ENCODE measurements around the gene BHLHE41. TPM values are rescaled to one million over a fixed set of nuclear protein-coding genes. Genes with fewer than 3 reads are reported as not detected.

BHLHE41 gene
- total and polyA plus RNA-seq, 10 donors = 7.2 to 46.9 (median 24.4) TPM

DNA sequence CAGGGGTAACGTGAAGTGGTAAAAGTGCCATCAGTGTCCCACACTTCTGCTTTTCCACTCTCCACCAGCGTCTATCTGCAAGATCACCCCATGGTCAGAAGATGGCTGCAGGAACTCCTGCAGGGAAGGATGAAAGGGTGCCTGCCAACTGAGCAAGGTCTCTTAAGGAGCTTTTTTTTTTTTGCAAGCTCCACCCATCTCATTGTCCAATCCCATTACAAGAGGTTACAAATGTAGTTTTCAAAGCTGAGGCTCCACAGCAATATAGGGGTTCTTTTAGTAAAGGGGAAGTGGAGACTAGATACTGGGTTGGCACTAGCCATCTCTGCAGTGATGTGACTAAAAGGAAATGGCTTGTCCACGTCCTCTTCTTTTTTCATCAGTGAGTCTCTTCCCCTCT lies 5.9 kb upstream of the BHLHE41 start:
- H3K9me3 ChIP-seq = no peaks in the 10 kb centered on the region
- peaks cover 10 to 44% (median 24%) of the 10 kb centered on the region in 6 donors for H3K4me1 ChIP-seq
- peak in 1 of 3 donors; percentile 46 for TF ChIP-seq POLR2AphosphoS5 (IDR thresholded peaks at IDR 0.05)
- TF ChIP-seq POLR2A (IDR thresholded peaks at IDR 0.05) = no peak
- TF ChIP-seq, protein P1, sequence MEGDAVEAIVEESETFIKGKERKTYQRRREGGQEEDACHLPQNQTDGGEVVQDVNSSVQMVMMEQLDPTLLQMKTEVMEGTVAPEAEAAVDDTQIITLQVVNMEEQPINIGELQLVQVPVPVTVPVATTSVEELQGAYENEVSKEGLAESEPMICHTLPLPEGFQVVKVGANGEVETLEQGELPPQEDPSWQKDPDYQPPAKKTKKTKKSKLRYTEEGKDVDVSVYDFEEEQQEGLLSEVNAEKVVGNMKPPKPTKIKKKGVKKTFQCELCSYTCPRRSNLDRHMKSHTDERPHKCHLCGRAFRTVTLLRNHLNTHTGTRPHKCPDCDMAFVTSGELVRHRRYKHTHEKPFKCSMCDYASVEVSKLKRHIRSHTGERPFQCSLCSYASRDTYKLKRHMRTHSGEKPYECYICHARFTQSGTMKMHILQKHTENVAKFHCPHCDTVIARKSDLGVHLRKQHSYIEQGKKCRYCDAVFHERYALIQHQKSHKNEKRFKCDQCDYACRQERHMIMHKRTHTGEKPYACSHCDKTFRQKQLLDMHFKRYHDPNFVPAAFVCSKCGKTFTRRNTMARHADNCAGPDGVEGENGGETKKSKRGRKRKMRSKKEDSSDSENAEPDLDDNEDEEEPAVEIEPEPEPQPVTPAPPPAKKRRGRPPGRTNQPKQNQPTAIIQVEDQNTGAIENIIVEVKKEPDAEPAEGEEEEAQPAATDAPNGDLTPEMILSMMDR (IDR thresholded peaks at IDR 0.05 in 8 of 11, conservative IDR thresholded peaks at IDR 0.05 in 3 of 11) = no peak
- intact Hi-C loops (cut with DNase I; ENCODE audit: low total_unique reads) = no loop called here
- peaks cover 0 to 63% (median 22%) of the 10 kb centered on the region in 7 donors for H3K27me3 ChIP-seq (replicated peaks in 1 of 7)
- DNase-seq = no peak
- H3K4me3 ChIP-seq = no peak overlapping the region
- H3K36me3 ChIP-seq = no peaks in the 10 kb centered on the region
- H3K27ac ChIP-seq = peak overlapping the region in 4 of 8 donors; percentile 15 to 37 (median 30)
- WGBS, 5 donors = 11 to 33% (median 25%) methylated on average over 3 of the region's 3 CpGs

GRCh38 chr12:26128168-26128567 lies 3.3 kb upstream of the BHLHE41 start:
- TF ChIP-seq POLR2A (IDR thresholded peaks at IDR 0.05) = no peak
- no peak overlapping the region for H3K4me3 ChIP-seq
- DNase-seq = no peak
- intact Hi-C loops (cut with DNase I; ENCODE audit: low total_unique reads) = no loop called here
- peaks cover 13 to 60% (median 47%) of the 10 kb centered on the region in 6 donors for H3K4me1 ChIP-seq
- H3K27ac ChIP-seq = no peak overlapping the region
- peaks cover 0 to 89% (median 34%) of the 10 kb centered on the region in 7 donors for H3K27me3 ChIP-seq (replicated peaks in 1 of 7)
- no peaks in the 10 kb centered on the region for H3K9me3 ChIP-seq
- H3K36me3 ChIP-seq = no peaks in the 10 kb centered on the region

DNA sequence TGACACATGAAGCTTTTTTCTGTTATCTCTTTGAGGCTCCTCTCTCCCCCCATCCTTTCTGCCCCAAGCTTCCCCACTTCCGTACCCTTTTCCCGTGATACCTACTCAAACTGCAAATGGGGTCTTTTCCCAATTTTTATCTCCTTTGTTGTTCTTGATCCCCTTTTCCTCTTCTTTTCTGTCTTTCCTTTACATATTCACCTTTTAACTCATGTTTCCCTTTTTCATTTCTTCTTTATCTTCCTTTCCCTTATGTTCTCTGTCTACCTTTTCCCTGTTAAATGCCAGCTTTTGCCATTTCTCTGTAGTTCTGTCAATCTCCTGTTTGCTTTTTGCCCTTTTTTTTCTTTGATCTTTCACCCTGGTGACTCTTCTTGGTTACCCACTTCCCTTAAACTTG lies 2.6 kb upstream of the BHLHE41 start:
- Histone ChIP-seq H3K4me3 (peak overlapping the region in 1 of 8 donors; percentile 59), H3K9me3 (no peaks in the 10 kb centered on the region), H3K4me1 (peaks cover 14 to 67% (median 53%) of the 10 kb centered on the region in 6 donors), H3K27me3 (replicated peaks in 1 of 7) (peaks cover 0 to 90% (median 41%) of the 10 kb centered on the region in 7 donors), H3K36me3 (no peaks in the 10 kb centered on the region), H3K27ac (peak overlapping the region in 4 of 8 donors; percentile 85 to 91 (median 90))
- intact Hi-C loops (cut with DNase I; ENCODE audit: low total_unique reads) = no loop called here
- no peak for DNase-seq
- WGBS, 5 donors = 72 to 86% (median 81%) methylated on average over 2 of the region's 2 CpGs
- no peak for TF ChIP-seq POLR2AphosphoS5 (IDR thresholded peaks at IDR 0.05)
- TF ChIP-seq, protein P1 (IDR thresholded peaks at IDR 0.05 in 8 of 11, conservative IDR thresholded peaks at IDR 0.05 in 3 of 11) = no peak

GRCh38 chr12:26126340-26127284 lies 1.8 kb upstream of the BHLHE41 start:
- WGBS, 5 donors = 4 to 7% (median 6%) methylated on average over 42 to 60 of the region's 60 CpGs
- intact Hi-C loops (cut with DNase I; ENCODE audit: low total_unique reads) = no loop called here
- H3K4me1 ChIP-seq = peaks cover 14 to 71% (median 57%) of the 10 kb centered on the region in 6 donors

More at GRCh38 chr12:26126340-26127284, 1.8 kb upstream of the BHLHE41 start:
- Histone ChIP-seq H3K9me3 (no peaks in the 10 kb centered on the region), H3K27ac (peak overlapping the region; percentile 45 to 91 (median 86)), H3K36me3 (no peaks in the 10 kb centered on the region), H3K27me3 (replicated peaks in 1 of 7) (peaks cover 0 to 90% (median 41%) of the 10 kb centered on the region in 7 donors), H3K4me3 (peak overlapping the region; percentile 36 to 76 (median 58))
- TF ChIP-seq, protein P1 (IDR thresholded peaks at IDR 0.05 in 8 of 11, conservative IDR thresholded peaks at IDR 0.05 in 3 of 11) = peak in 2 of 11 experiments; percentile 17 to 21
- peak; percentile 65 to 75 (median 74) for TF ChIP-seq POLR2AphosphoS5 (IDR thresholded peaks at IDR 0.05)
- no peak for TF ChIP-seq POLR2A (IDR thresholded peaks at IDR 0.05)
- peak; percentile 93 for DNase-seq

Data from spleen (tissue), 11 donors.